GM23338 (cell line): ENCODE data around the gene MGLL. TPM values are rescaled to one million over a fixed set of nuclear protein-coding genes. Genes with fewer than 3 reads are reported as not detected.

Experiments used
- CREB1 ChIP-seq: fragments of 250-450 bp; sonication (Bioruptor Pico); IDR thresholded peaks from 2 replicates; pipeline ENCODE4 v1.5.0; 2020; ENCODE audit warnings: low read depth, mild to moderate bottlenecking, moderate library complexity
- EZH2 ChIP-seq: fragments of 200-600 bp; sonication (generic); IDR thresholded peaks from one replicate; pipeline ENCODE4 v1.8.0; 2017; ENCODE audit warnings: antibody characterized with exemption, mild to moderate bottlenecking, low read depth; ENCODE audit not compliant: unreplicated experiment
- EZH2phosphoT487 ChIP-seq: fragments of 200-600 bp; sonication (generic); IDR thresholded peaks from one replicate; pipeline ENCODE4 v1.8.1; 2018; ENCODE audit warnings: antibody characterized with exemption; ENCODE audit not compliant: unreplicated experiment
- POLR2AphosphoS5 ChIP-seq: IDR thresholded peaks from 2 replicates; pipeline ENCODE4 v1.6.1; 2016; ENCODE audit warnings: antibody characterized with exemption, low read depth
- ZNF114 ChIP-seq: fragments of 250-450 bp; sonication (Bioruptor Pico); IDR thresholded peaks from 2 replicates; pipeline ENCODE4 v1.5.0; 2020; ENCODE audit warnings: mild to moderate bottlenecking, moderate library complexity
- ZNF331 ChIP-seq: fragments of 250-450 bp; sonication (Bioruptor Pico); IDR thresholded peaks from 2 replicates; pipeline ENCODE4 v1.5.0; 2020; ENCODE audit warnings: low read depth, mild to moderate bottlenecking, moderate library complexity
- polyA plus RNA-seq: library from polyadenylated mRNA; unstranded; fragments of >200 nt; fragmentation: Nextera tagmentation; extraction: Ambion mirVana; gene quantifications from 2 replicates; pipeline ENCODE4 v1.2.1, GENCODE V29; 2016
- total RNA-seq: library from RNA; depleted of rRNA; stranded (reverse); fragments of >200 nt; shearing (Covaris generic); gene quantifications from 2 replicates; pipeline ENCODE4 v1.2.3, GENCODE V29; 2014
- TF ChIP-seq, protein P1 (sequence below): fragments of 250-450 bp; sonication (Bioruptor Pico); IDR thresholded peaks from 2 replicates; pipeline ENCODE4 v1.5.0; 2020; ENCODE audit warnings: mild to moderate bottlenecking, moderate library complexity
- TF ChIP-seq, protein P2 (sequence below): IDR thresholded peaks from 2 replicates; pipeline ENCODE4 v1.6.1; 2016; ENCODE audit warnings: antibody characterized with exemption
- TF ChIP-seq, protein P3 (sequence below), 2 experiments: fragments of 200-600 bp in 1 of 2; sonication (generic) in 1 of 2; conservative IDR thresholded peaks; 2 replicates each; pipeline versions ENCODE4 v1.5.1 to v1.6.1; 2016 to 2017; ENCODE audit warnings: antibody characterized with exemption in 2 of 2, low read depth in 2 of 2, mild to moderate bottlenecking in 2 of 2, moderate library complexity in 1 of 2

MGLL gene
- total and polyA plus RNA-seq, 2 experiments from 2014 or later = 0.71 to 0.83 TPM

DNA sequence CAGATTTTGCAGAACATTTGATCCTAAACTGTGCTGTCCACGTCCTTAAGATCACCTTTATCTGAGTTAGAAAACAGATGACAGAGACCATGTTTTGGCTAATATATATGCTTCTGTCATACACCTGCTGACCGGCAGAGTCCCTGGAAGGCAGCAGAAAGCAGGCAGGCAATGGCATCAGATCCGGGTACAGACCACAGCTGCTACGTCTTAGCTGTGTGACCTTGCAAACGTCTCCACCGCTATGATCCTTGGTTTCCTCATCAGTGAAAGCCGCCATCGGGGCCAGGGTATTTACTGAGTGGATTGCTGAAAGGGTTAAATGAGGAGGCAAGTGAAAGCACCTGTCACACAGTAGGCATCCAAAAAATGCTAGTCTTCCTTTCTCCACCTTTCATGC is 77.4 kb downstream of the MGLL start (continued):
- TF ChIP-seq, protein P1, sequence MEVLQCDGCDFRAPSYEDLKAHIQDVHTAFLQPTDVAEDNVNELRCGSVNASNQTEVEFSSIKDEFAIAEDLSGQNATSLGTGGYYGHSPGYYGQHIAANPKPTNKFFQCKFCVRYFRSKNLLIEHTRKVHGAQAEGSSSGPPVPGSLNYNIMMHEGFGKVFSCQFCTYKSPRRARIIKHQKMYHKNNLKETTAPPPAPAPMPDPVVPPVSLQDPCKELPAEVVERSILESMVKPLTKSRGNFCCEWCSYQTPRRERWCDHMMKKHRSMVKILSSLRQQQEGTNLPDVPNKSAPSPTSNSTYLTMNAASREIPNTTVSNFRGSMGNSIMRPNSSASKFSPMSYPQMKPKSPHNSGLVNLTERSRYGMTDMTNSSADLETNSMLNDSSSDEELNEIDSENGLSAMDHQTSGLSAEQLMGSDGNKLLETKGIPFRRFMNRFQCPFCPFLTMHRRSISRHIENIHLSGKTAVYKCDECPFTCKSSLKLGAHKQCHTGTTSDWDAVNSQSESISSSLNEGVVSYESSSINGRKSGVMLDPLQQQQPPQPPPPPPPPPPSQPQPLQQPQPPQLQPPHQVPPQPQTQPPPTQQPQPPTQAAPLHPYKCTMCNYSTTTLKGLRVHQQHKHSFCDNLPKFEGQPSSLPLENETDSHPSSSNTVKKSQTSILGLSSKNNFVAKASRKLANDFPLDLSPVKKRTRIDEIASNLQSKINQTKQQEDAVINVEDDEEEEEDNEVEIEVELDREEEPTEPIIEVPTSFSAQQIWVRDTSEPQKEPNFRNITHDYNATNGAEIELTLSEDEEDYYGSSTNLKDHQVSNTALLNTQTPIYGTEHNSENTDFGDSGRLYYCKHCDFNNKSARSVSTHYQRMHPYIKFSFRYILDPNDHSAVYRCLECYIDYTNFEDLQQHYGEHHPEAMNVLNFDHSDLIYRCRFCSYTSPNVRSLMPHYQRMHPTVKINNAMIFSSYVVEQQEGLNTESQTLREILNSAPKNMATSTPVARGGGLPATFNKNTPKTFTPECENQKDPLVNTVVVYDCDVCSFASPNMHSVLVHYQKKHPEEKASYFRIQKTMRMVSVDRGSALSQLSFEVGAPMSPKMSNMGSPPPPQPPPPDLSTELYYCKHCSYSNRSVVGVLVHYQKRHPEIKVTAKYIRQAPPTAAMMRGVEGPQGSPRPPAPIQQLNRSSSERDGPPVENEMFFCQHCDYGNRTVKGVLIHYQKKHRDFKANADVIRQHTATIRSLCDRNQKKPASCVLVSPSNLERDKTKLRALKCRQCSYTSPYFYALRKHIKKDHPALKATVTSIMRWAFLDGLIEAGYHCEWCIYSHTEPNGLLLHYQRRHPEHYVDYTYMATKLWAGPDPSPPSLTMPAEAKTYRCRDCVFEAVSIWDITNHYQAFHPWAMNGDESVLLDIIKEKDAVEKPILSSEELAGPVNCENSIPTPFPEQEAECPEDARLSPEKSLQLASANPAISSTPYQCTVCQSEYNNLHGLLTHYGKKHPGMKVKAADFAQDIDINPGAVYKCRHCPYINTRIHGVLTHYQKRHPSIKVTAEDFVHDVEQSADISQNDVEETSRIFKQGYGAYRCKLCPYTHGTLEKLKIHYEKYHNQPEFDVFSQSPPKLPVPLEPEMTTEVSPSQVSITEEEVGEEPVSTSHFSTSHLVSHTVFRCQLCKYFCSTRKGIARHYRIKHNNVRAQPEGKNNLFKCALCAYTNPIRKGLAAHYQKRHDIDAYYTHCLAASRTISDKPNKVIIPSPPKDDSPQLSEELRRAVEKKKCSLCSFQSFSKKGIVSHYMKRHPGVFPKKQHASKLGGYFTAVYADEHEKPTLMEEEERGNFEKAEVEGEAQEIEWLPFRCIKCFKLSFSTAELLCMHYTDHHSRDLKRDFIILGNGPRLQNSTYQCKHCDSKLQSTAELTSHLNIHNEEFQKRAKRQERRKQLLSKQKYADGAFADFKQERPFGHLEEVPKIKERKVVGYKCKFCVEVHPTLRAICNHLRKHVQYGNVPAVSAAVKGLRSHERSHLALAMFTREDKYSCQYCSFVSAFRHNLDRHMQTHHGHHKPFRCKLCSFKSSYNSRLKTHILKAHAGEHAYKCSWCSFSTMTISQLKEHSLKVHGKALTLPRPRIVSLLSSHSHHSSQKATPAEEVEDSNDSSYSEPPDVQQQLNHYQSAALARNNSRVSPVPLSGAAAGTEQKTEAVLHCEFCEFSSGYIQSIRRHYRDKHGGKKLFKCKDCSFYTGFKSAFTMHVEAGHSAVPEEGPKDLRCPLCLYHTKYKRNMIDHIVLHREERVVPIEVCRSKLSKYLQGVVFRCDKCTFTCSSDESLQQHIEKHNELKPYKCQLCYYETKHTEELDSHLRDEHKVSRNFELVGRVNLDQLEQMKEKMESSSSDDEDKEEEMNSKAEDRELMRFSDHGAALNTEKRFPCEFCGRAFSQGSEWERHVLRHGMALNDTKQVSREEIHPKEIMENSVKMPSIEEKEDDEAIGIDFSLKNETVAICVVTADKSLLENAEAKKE (CRISPR knock-in tag) = no peak
- TF ChIP-seq, protein P2, sequence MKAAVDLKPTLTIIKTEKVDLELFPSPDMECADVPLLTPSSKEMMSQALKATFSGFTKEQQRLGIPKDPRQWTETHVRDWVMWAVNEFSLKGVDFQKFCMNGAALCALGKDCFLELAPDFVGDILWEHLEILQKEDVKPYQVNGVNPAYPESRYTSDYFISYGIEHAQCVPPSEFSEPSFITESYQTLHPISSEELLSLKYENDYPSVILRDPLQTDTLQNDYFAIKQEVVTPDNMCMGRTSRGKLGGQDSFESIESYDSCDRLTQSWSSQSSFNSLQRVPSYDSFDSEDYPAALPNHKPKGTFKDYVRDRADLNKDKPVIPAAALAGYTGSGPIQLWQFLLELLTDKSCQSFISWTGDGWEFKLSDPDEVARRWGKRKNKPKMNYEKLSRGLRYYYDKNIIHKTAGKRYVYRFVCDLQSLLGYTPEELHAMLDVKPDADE = no peak
- TF ChIP-seq, protein P3, sequence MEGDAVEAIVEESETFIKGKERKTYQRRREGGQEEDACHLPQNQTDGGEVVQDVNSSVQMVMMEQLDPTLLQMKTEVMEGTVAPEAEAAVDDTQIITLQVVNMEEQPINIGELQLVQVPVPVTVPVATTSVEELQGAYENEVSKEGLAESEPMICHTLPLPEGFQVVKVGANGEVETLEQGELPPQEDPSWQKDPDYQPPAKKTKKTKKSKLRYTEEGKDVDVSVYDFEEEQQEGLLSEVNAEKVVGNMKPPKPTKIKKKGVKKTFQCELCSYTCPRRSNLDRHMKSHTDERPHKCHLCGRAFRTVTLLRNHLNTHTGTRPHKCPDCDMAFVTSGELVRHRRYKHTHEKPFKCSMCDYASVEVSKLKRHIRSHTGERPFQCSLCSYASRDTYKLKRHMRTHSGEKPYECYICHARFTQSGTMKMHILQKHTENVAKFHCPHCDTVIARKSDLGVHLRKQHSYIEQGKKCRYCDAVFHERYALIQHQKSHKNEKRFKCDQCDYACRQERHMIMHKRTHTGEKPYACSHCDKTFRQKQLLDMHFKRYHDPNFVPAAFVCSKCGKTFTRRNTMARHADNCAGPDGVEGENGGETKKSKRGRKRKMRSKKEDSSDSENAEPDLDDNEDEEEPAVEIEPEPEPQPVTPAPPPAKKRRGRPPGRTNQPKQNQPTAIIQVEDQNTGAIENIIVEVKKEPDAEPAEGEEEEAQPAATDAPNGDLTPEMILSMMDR (conservative IDR thresholded peaks at IDR 0.05; ENCODE audit: low read depth in 2 of 2) = no peak
- TF ChIP-seq POLR2AphosphoS5 = no peak
- TF ChIP-seq ZNF331 (CRISPR knock-in tag) = no peak
- TF ChIP-seq ZNF114 (CRISPR knock-in tag) = no peak
- no peak for TF ChIP-seq EZH2phosphoT487
- TF ChIP-seq CREB1 (CRISPR knock-in tag) = no peak
- no peak for TF ChIP-seq EZH2
